Mucosa of descending colon (tissue), 3 donors: ENCODE data around the gene NT5DC1. TPM values are rescaled to one million over a fixed set of nuclear protein-coding genes. Genes with fewer than 3 reads are reported as not detected.

Experiments
- ATAC-seq: fragments of 200-7000 bp; cut with Tn5 transposase; one replicate; pipeline ENCODE4 v1.9.1; 2020; ENCODE audit warnings: mild to moderate bottlenecking, moderate library complexity
- DNase-seq, 3 donors: peaks; one replicate each; pipeline ENCODE4 v3.0.0-alpha.2; 2020
- H3K36me3 ChIP-seq: fragments of 200-600 bp; one replicate; pipeline ENCODE4 v1.8.0; 2021; ENCODE audit warnings: low read depth, mild to moderate bottlenecking
- H3K4me1 ChIP-seq: fragments of 200-600 bp; one replicate; pipeline ENCODE4 v1.8.0; 2021; ENCODE audit warnings: low read depth, mild to moderate bottlenecking
- H3K4me3 ChIP-seq: fragments of 200-600 bp; one replicate; pipeline ENCODE4 v1.8.0; 2021; ENCODE audit warnings: mild to moderate bottlenecking
- H3K9me3 ChIP-seq: fragments of 200-600 bp; one replicate; pipeline ENCODE4 v1.8.0; 2021; ENCODE audit warnings: mild to moderate bottlenecking
- intact Hi-C, 2 donors: fragments of 100-400 bp; cut with DNase I in 1 of 2; cut with micrococcal nuclease in 1 of 2; formaldehyde crosslinking; loops; one replicate each; pipeline versions ENCODE4 v1.11.0 to v1.11.1; 2022; cut with DNase I, micrococcal nuclease
- total RNA-seq, 3 donors: library from RNA; stranded (reverse); fragmentation: NEBNext Ultra II Directional in 2 of 3; extraction: Animal tissue kit (Norgen Biotek cat#: 25700) in 2 of 3; gene quantifications; one replicate each; pipeline versions ENCODE4 v1.2.1 to v1.2.4, GENCODE V29; 2021 to 2023
- TF ChIP-seq, protein P1 (sequence below): fragments of 200-600 bp; IDR thresholded peaks from one replicate; pipeline ENCODE4 v1.8.0; 2022; ENCODE audit warnings: antibody characterized with exemption, mild to moderate bottlenecking
- donor health status: DM: no; HTN: no; CAD: no; lungs with moderate emphysema.
- donor health status: DM: no; HTN: no; CAD: no.
- donor health status: DM: no; HTN: yes; CAD: no.

NT5DC1 gene
- total RNA-seq, 3 donors from 2014 or later, result 32.6 to 49.6 (median 43.2) TPM

DNA sequence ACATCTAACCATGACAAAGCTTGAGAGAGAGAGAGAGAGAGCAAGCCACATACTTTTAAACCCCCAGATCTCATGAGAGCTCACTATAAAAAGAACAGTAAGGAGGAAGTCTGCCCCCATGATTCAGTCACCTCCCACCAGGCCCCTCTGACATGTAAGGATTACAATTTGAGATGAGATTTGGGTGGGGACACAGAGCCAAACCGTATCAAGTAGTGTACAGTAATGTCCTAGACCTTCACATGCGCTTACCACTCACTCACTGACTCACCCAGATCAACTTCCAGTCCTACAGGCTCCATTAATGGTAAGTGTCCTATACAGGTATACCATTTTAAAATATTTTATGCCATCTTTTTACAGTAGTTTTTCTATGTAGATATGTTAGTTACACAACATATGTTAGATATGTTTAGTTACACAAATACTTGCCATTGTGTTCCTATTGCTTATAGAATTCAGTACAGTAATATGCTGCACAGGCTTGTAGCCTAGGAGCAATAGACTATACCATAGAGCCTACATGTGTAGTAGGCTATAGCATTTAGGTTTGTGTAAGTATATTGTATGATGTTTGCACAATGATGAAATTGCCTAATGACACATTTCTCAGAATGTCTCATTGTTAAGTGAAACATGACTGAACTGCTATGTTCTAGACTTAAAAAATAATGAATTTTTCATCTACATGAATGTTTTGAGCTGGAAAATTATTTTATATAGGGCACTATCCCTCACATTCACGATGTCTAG is 167.4 kb downstream of the NT5DC1 start:
- no peak for ATAC-seq
- TF ChIP-seq, protein P1, sequence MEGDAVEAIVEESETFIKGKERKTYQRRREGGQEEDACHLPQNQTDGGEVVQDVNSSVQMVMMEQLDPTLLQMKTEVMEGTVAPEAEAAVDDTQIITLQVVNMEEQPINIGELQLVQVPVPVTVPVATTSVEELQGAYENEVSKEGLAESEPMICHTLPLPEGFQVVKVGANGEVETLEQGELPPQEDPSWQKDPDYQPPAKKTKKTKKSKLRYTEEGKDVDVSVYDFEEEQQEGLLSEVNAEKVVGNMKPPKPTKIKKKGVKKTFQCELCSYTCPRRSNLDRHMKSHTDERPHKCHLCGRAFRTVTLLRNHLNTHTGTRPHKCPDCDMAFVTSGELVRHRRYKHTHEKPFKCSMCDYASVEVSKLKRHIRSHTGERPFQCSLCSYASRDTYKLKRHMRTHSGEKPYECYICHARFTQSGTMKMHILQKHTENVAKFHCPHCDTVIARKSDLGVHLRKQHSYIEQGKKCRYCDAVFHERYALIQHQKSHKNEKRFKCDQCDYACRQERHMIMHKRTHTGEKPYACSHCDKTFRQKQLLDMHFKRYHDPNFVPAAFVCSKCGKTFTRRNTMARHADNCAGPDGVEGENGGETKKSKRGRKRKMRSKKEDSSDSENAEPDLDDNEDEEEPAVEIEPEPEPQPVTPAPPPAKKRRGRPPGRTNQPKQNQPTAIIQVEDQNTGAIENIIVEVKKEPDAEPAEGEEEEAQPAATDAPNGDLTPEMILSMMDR, result no peak
- intact Hi-C loops, result no loop called here

DNA sequence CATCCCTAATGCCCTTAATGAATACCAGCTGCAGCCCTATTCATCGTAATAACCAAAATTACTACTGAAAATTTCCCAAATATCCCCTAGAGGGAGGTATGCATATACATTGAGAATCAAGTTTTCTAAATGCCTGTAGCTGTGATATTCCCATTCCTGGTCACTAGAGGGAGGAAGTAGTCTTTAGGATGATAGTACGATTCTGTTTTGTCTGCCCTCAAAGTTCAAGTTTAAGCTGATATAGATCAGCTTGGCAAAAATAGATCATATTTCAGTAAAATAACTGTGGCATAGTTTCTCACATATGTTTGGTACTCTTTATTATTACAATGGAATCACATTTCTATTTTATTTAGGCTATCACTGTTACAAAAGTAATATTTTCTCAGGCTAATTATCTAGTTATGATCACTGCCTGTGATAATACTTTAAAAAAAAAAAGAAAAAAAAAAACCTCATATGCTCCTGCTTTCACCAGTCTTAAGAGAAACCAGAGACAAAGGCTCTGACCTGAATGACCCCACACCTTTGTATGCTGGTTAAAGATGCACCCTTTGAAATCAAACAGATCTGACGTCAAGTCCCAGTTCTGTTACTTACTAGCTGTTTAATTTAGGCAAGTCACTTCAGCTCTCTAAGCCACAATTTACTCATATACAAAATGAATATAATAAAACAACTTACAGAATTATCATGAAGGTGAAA is 168.1 kb downstream of the NT5DC1 start:
- Histone ChIP-seq H3K4me1 (no peaks in the 10 kb centered on the region), H3K36me3 (no peaks in the 10 kb centered on the region), H3K4me3 (no peak overlapping the region), H3K9me3 (no peaks in the 10 kb centered on the region)
- ATAC-seq, result peak; percentile 89
- peak in 1 of 3 donors; percentile 25 for DNase-seq
- TF ChIP-seq, protein P1, result peak; percentile 51
- intact Hi-C loops, result no loop called here

More for the DNA sequence above, 167.4 kb downstream of the NT5DC1 start:
- H3K36me3 ChIP-seq, result no peaks in the 10 kb centered on the region
- no peaks in the 10 kb centered on the region for H3K9me3 ChIP-seq
- no peak for DNase-seq
- H3K4me3 ChIP-seq, result no peak overlapping the region
- no peaks in the 10 kb centered on the region for H3K4me1 ChIP-seq

DNA sequence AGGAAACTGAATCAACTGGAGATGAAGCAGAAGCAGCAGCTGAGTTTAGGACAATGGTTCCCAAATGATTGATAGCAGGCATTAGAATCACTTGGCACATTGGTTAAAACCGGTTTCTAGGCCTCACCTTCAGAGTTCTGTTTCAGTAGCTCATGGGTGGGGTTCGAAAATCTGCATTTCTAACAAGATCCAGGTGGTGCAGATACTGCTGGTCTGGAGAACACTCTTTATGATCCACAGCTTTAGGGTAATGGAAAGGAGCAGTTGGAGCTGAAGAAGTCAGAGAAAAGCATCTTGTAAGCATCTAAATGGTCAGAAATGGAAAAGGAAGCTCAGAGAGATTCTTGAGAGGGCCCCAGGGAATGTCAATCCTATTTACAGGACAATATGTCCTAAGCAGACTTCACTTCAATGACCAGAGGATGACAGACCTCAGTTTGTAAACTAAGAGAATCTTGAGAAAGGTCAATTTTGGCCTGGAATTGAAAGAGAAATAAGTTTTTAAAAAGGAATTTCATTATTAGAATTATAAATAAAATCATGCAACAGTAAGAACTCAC is 170.6 kb downstream of the NT5DC1 start:
- Histone ChIP-seq H3K36me3 (no peaks in the 10 kb centered on the region), H3K4me1 (peaks cover 4% of the 10 kb centered on the region), H3K4me3 (no peak overlapping the region), H3K9me3 (no peaks in the 10 kb centered on the region)
- DNase-seq (no peak), ATAC-seq (no peak)
- TF ChIP-seq, protein P1, result no peak
- intact Hi-C loops, result no loop called here

DNA sequence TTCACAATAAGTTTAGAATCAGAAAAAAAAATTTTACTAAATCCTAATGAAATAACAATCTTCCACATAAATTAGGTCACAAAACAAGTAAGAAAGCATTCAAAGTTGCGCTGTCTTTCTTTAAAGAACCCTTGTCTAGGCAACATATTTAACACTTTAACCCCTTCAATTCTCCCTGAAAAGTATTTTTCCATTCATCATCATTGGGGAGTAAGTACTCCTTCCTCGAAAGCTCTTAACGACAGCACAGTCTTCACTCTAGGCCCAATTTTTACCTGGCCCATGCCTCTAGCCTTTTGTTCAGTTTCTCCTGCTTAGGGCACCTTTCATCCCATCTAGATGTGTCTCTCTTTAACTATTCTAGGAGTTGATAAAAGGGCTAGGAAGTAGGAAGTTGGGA is 176.5 kb downstream of the NT5DC1 start:
- H3K9me3 ChIP-seq, result no peaks in the 10 kb centered on the region
- TF ChIP-seq, protein P1, result no peak
- no peaks in the 10 kb centered on the region for H3K36me3 ChIP-seq
- intact Hi-C loops, result no loop called here
- no peak for ATAC-seq
- DNase-seq, result no peak
- no peak overlapping the region for H3K4me3 ChIP-seq
- H3K4me1 ChIP-seq, result peaks cover 29% of the 10 kb centered on the region

DNA sequence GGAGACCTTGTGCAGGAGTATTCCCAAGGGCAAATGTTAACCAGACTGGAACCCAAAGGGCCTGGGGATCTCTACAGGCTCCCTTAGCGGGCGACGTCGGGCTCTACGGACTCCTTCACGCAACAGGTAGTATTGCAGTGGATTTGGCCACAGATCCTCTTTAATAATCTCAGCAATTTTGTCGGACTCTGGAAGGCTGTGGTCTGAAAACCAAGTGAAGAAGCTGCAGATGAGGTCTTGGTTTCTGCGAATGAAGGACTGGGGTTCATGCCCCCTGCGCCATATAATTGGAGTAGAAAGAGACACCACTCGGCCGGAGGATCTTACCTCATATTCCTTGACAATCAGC is 177.8 kb downstream of the NT5DC1 start:
- H3K36me3 ChIP-seq, result no peaks in the 10 kb centered on the region
- DNase-seq, result peak in 1 of 3 donors; percentile 30
- intact Hi-C loops, result no loop called here
- H3K9me3 ChIP-seq, result no peaks in the 10 kb centered on the region
- peaks cover 29% of the 10 kb centered on the region for H3K4me1 ChIP-seq
- ATAC-seq, result no peak
- TF ChIP-seq, protein P1, result no peak
- H3K4me3 ChIP-seq, result no peak overlapping the region
